ENCODE data around the gene TBC1D1.

Gene TBC1D1

GRCh38 chr4:37890801-37891259 lies at the start of gene TBC1D1:
TSS of gene TBC1D1 (plus strand) at chr4:37891084. CDS start at chr4:37902096, 11,012 bp downstream.
- DNase-seq, result no peak

- no peak for DNase-seq
These were observed 46.7 kb upstream of the TBC1D1 start for GRCh38 chr4:37844204-37844603.

- DNase-seq, result no peak
These were observed 45.7 kb upstream of the TBC1D1 start for GRCh38 chr4:37845201-37845600.

- no peak for DNase-seq
These were observed 43.5 kb upstream of the TBC1D1 start for GRCh38 chr4:37847311-37847884.

DNA sequence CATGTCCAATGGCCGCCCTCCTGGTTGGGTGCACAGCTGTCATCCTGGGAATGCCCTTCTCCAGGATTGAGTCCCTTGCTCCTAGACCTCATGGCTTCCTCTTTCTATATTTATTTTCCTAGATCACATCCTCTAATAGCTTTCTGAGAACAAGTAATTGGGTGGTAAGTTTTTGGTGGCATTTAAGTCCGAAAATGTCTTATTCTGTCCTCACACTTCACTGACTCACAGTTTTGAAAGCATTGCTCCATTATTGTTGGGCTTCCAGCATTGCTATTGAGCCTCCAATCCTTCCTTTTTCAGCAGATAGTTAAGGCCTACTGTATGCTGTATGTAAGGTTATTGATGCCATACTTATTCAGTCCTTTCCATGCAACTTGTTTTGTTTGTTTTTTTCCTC lies 38.5 kb upstream of the TBC1D1 start:
- DNase-seq, result no peak

- no peak for DNase-seq
These were observed 32.8 kb upstream of the TBC1D1 start for GRCh38 chr4:37858112-37858511.

DNA sequence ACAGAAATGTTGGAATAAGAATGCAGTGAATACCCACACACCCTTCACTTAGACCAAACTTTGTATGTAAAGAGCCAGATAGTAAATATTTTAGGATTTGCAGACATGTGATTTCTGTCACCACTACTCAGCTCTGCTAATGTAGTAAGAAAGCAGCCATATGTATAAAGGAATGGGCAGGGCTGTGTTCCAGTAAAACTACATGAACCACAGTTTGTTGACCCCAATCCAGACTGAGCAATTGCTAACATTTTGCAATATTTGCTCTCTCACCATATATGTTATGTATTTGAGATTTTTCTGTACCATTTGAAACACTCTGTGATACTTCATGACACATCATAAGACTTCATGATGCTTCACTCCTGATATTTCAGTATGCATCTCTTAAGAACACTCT lies 32.0 kb upstream of the TBC1D1 start:
- no peak for DNase-seq

DNA sequence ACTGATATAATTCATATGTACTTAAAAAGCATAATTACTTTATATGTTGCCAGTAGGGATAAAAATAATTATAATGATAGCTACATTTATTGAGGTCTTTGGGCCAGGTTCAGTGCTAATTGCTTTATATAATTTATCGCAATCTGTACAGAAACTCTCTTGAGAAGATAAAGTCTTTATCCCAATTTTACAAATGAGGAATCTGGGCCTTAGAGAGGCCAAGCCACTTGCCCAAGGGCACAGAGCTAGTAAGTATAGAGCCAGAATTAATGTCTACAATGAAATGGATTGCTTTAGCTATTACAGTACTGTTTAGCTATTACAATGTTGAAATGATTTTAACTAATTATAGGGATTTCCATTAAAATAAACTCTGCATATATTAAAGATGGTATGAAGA lies 30.6 kb upstream of the TBC1D1 start:
- DNase-seq, result peak; percentile 38

GRCh38 chr4:37862961-37863360 lies 27.9 kb upstream of the TBC1D1 start:
- DNase-seq, result no peak

GRCh38 chr4:37864786-37865185 lies 26.1 kb upstream of the TBC1D1 start:
- DNase-seq, result no peak

DNA sequence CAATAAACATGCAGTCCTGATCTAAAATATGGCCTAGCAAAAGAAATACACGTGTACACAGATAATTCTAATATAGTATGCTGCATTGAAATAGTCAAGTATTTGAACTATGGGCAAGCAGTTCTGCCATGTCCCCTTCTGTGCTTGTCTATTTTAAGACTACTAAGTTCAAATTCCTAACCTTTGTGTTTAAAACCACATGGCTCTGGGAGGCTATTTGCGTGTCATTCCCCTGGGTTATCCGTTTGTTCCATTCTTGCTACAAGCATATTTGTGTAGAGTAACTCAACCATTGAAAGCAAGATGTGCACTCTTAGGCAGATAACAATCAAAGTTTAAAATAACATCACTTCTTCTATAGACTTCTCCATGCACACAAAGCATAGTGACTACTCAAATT lies 25.4 kb upstream of the TBC1D1 start:
- no peak for DNase-seq

DNA sequence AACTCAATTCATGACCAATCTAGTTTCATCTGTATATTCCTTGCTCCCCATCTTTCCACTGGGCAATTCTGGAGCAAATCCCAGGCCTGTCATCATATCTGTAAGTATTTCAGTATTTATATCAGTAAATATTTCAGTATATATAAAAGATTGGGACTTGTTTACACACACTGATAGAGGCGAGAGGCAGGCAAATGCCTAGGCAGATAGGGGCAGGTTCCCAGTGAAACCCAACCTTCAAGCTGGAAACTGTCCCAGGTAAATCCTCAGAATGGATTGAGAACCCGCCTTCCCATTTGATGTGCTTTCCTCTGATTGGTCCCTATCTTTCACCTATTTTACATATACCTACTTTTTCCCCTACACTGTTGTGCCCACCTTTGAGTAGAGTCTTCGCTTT lies 23.8 kb upstream of the TBC1D1 start:
- no peak for DNase-seq

- no peak for DNase-seq
These were observed 22.6 kb upstream of the TBC1D1 start for GRCh38 chr4:37868238-37868637.

DNA sequence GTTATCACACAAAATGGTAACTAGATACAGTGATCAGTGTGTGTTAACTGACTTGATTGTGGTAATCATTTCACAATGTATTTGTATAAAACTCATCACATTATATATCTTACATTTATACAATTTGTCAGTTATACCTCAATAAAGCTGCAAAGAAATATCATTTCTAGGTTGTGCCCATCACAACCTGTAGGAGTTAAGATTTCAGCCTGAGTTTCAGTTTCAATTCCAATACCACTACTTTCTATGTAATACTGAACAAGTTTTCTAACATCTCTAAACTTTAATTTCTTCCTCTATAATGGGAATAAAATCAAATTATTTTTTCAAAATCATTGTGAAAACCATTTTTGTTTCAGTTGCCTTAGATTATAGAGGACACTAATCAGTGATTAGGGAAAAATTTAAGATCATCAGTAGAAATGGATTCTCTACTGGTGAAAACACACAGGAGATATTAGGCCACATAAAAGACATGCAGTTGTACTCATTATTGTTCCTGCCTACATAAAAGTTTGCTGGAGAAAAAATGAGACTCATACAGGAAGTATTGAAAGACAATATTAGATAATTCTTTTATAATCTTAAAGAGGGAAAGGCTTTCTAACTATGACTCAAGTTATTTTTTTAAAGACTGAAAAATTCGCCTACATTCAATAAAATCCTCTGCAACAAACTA lies 18.4 kb upstream of the TBC1D1 start:
- DNase-seq, result no peak

- DNase-seq, result no peak
These were observed 17.5 kb upstream of the TBC1D1 start for GRCh38 chr4:37873386-37873785.

- DNase-seq, result no peak
These were observed 14.7 kb upstream of the TBC1D1 start for GRCh38 chr4:37876156-37876555.

DNA sequence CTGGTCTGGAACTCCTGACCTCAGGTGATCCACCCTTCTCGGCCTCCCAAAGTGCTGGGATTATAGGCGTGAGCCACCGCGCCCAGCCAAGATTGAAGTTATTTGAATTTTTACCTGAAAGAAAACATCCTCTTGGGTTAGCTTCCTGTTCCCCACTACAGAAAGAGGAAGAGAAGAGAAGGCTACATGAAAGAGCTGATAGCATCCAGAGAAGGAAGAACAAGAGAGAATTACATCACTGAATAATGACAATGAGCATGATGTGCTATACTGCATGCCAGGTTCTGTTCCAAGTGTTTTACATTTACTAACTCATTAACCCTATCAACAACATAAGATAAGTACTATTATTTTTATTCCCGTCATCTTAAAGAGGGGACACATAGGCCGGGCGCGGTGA lies 11.5 kb upstream of the TBC1D1 start:
- no peak for DNase-seq

DNA sequence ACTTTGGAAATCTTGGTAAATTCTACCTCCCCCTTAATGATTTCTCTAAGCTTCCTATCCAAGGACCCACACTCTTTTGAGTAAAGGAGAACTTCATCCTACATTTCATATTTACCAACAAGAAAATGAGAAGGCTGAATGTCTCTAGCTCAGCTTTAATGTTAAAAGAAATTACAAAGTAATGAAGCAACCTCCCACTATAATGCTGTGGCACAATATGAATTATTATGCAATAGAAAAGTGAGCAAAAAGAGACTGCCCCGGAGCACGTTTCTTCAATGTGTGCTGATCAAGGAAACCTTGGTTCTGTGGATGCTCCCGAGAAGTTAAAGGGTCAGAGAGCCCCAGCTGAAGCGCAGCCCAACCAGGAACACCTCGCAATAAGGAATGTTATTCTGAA lies 9.1 kb upstream of the TBC1D1 start:
- DNase-seq, result no peak

DNA sequence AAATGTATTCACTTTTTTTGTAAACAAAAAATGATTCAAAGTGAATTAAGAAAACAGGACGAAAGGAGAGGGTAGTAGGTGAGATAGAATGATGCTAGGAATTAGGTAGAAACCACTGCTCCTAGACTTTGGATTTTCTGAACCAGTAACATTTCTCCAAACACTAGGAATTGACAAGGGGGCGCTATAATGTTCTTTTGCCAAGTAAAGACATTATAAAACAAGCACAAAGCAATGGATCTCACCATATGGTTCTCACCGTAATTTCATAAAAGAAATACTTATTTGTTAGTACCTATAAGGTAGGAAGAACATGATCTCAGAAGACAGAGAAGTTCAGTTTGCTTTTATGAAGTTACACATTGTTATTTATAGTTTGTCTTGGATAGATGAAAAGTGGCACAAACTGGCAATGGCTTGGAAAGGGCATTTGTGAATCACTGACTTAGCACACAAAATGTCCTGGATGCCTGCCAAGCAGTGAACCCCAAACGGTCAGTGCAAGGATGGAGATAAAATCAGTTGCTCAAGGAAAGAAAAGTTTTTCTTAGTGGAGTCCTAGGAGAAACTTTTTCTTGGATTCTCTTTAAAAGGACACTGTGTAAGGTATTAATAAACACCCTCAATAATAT lies 8.1 kb upstream of the TBC1D1 start:
- no peak for DNase-seq

GRCh38 chr4:37884855-37885487 lies 5.9 kb upstream of the TBC1D1 start:
- DNase-seq, result no peak

DNA sequence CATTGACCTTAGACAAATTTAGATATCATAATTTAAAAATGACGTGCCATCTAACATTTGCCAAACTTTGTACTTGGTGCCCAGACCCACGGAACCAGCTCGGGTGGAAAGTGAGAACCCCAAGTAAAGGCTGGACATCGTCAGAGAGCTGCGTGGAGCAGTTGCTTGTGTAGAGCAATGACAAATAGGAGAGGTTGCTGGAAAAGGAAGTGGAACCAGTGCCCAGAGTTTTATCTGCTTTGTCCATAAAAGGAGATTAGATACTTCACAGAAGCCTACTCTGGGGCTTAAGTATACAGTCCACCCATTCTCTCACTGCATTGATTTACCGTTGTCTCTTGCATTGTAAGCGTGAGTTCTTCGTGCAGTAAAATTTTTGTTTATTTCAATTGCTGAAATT lies 5.4 kb upstream of the TBC1D1 start:
- no peak for DNase-seq

DNA sequence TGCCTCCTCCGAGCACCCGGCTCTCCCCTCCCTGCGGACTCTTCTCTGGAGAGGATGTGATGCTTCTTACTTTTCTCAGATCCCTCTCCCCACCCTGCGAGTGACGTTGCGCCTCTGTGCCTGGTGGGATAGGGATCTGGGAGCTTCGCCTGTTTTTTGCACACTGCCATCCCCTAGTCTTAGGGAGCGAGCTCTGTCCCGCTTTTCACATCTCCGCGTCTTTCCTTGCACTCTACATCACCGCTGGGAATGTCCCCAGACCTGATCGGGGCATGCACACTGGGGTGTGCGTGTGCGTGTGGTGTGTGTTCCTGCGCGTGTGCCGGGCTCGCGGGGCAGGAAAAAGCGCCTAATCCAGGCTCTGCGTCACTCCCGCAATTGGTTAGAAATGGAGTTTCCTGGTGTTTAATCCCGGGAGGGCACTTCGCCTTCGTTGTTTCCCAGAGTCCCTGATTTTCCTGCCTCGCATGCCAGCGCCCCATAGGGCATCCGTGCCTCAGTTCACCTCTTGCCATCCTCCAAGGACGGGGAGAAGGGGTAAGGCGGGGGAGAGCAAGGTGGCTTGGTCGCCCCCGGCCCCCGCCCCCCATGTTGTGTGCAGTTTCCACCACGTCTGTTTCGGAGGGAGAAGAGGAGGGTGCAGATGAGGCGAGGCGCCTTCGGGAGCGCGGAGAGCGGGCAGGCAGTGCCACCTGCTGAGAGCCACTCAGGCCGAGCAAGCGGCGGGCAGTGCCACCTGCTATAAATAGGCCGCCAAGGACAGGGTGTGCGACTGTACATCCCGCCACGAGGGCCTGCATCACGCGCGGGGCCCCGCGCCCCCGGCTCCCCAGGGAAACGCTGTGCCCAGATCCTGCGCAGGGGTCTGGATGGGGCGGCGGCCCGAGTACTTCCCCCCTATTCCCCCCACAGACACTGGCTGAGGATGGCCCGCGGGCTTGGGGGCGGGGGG lies 759 bp upstream of the TBC1D1 start:
- no peak for DNase-seq

Data from DMS79 (cell line).